Stomach smooth muscle (tissue), 2 donors: ENCODE results near the gene SLC6A3.

Experiments used
- H3K27ac ChIP-seq: one replicate; pipeline ENCODE4 v1.7.0; 2013; ENCODE audit warnings: mild to moderate bottlenecking, low read length, inconsistent platforms
- H3K27me3 ChIP-seq, 2 donors: one replicate each; pipeline ENCODE4 v1.7.0; 2013; ENCODE audit warnings: low read length in 2 of 2; ENCODE audit not compliant: insufficient read depth in 2 of 2, control insufficient read depth in 1 of 2
- H3K36me3 ChIP-seq, 2 donors: one replicate each; pipeline ENCODE4 v1.7.0; 2013; ENCODE audit warnings: low read length in 2 of 2; ENCODE audit not compliant: control insufficient read depth in 2 of 2, insufficient read depth in 2 of 2
- H3K4me1 ChIP-seq: one replicate; pipeline ENCODE4 v1.7.0; 2013; ENCODE audit warnings: low read length; ENCODE audit not compliant: control insufficient read depth, insufficient read depth
- H3K4me3 ChIP-seq, 2 donors: one replicate each; pipeline ENCODE4 v1.7.0; 2013; ENCODE audit warnings: low read length in 2 of 2
- H3K9ac ChIP-seq, 2 donors: one replicate each; pipeline ENCODE4 v1.7.0; 2013; ENCODE audit warnings: low read length in 2 of 2, mild to moderate bottlenecking in 1 of 2
- H3K9me3 ChIP-seq, 2 donors: one replicate each; pipeline ENCODE4 v1.7.0; 2013; ENCODE audit warnings: low read length in 2 of 2; ENCODE audit not compliant: control insufficient read depth in 2 of 2
- donor health status: healthy.
- donor health status: Pancreatic carcinoma.

SLC6A3 gene

GRCh38 chr5:1393571-1394501, 51.4 kb downstream of the SLC6A3 start:
- H3K4me3 ChIP-seq = no peak overlapping the region
- no peak overlapping the region for H3K27ac ChIP-seq
- no peaks in the 10 kb centered on the region for H3K4me1 ChIP-seq
- peaks cover 26 to 44% of the 10 kb centered on the region in 2 donors for H3K27me3 ChIP-seq
- no peak overlapping the region for H3K9ac ChIP-seq
- no peaks in the 10 kb centered on the region for H3K9me3 ChIP-seq
- H3K36me3 ChIP-seq = no peaks in the 10 kb centered on the region

GRCh38 chr5:1392801-1393565, 52.3 kb downstream of the SLC6A3 start:
- Histone ChIP-seq H3K27ac (no peak overlapping the region), H3K36me3 (no peaks in the 10 kb centered on the region), H3K9me3 (no peaks in the 10 kb centered on the region), H3K9ac (no peak overlapping the region), H3K4me1 (no peaks in the 10 kb centered on the region), H3K27me3 (peaks cover 26 to 49% of the 10 kb centered on the region in 2 donors), H3K4me3 (no peak overlapping the region)

GRCh38 chr5:1392261-1392660, 53.0 kb downstream of the SLC6A3 start:
- Histone ChIP-seq H3K4me3 (no peak overlapping the region), H3K4me1 (no peaks in the 10 kb centered on the region), H3K9ac (no peak overlapping the region), H3K9me3 (no peaks in the 10 kb centered on the region), H3K27me3 (peaks cover 28 to 50% of the 10 kb centered on the region in 2 donors), H3K27ac (no peak overlapping the region), H3K36me3 (no peaks in the 10 kb centered on the region)

- Histone ChIP-seq H3K9me3 (no peaks in the 10 kb centered on the region), H3K4me3 (no peak overlapping the region), H3K4me1 (peaks cover 3% of the 10 kb centered on the region), H3K27ac (no peak overlapping the region), H3K9ac (no peak overlapping the region), H3K27me3 (peaks cover 34 to 54% of the 10 kb centered on the region in 2 donors), H3K36me3 (no peaks in the 10 kb centered on the region)
These were observed 53.5 kb downstream of the SLC6A3 start for GRCh38 chr5:1391691-1392090.

- Histone ChIP-seq H3K27me3 (peaks cover 39 to 52% of the 10 kb centered on the region in 2 donors), H3K4me3 (no peak overlapping the region), H3K36me3 (no peaks in the 10 kb centered on the region), H3K9ac (no peak overlapping the region), H3K27ac (no peak overlapping the region), H3K9me3 (no peaks in the 10 kb centered on the region), H3K4me1 (peaks cover 9% of the 10 kb centered on the region)
These were observed 54.2 kb downstream of the SLC6A3 start for GRCh38 chr5:1390861-1391600.

- no peaks in the 10 kb centered on the region for H3K36me3 ChIP-seq
- H3K27ac ChIP-seq = no peak overlapping the region
- H3K4me1 ChIP-seq = peaks cover 13% of the 10 kb centered on the region
- H3K9me3 ChIP-seq = no peaks in the 10 kb centered on the region
- H3K27me3 ChIP-seq = peaks cover 33 to 51% of the 10 kb centered on the region in 2 donors
- H3K4me3 ChIP-seq = no peak overlapping the region
- H3K9ac ChIP-seq = no peak overlapping the region
These were observed 54.9 kb downstream of the SLC6A3 start for GRCh38 chr5:1390333-1390732.

GRCh38 chr5:1388383-1388967, 56.8 kb downstream of the SLC6A3 start:
- no peak overlapping the region for H3K27ac ChIP-seq
- H3K9me3 ChIP-seq = no peaks in the 10 kb centered on the region
- H3K9ac ChIP-seq = no peak overlapping the region
- no peaks in the 10 kb centered on the region for H3K36me3 ChIP-seq
- H3K27me3 ChIP-seq = peaks cover 21 to 40% of the 10 kb centered on the region in 2 donors
- peaks cover 13% of the 10 kb centered on the region for H3K4me1 ChIP-seq
- H3K4me3 ChIP-seq = no peak overlapping the region

GRCh38 chr5:1387876-1388275, 57.4 kb downstream of the SLC6A3 start:
- no peaks in the 10 kb centered on the region for H3K36me3 ChIP-seq
- no peak overlapping the region for H3K4me3 ChIP-seq
- H3K9ac ChIP-seq = no peak overlapping the region
- no peaks in the 10 kb centered on the region for H3K9me3 ChIP-seq
- peaks cover 13% of the 10 kb centered on the region for H3K4me1 ChIP-seq
- H3K27ac ChIP-seq = no peak overlapping the region
- H3K27me3 ChIP-seq = peaks cover 21 to 38% of the 10 kb centered on the region in 2 donors

GRCh38 chr5:1387059-1387755, 58.0 kb downstream of the SLC6A3 start:
- no peak overlapping the region for H3K4me3 ChIP-seq
- H3K9ac ChIP-seq = no peak overlapping the region
- H3K9me3 ChIP-seq = no peaks in the 10 kb centered on the region
- peaks cover 19 to 34% of the 10 kb centered on the region in 2 donors for H3K27me3 ChIP-seq
- H3K36me3 ChIP-seq = no peaks in the 10 kb centered on the region
- H3K27ac ChIP-seq = no peak overlapping the region
- H3K4me1 ChIP-seq = peaks cover 13% of the 10 kb centered on the region
